GM19099 (cell line): ENCODE measurements around the gene ZBTB5.
A peak's percentile ranks its signal among the peaks of the same experiment; 100 is the strongest.

Experiments
- POLR2A ChIP-seq: IDR thresholded peaks from 3 replicates; pipeline ENCODE4 v1.6.1; 2011; ENCODE audit warnings: low read depth; ENCODE audit not compliant: insufficient read length; ENCODE audit errors: extremely low read depth

Gene ZBTB5

GRCh38 chr9:37465249-37466036 lies at the start of gene ZBTB5:
TSS of gene ZBTB5 (minus strand) at chr9:37465450. CDS start at chr9:37442551, 22,899 bp downstream.
- TF ChIP-seq POLR2A = peak; percentile 68

GRCh38 chr9:37514999-37515398 lies 49.7 kb upstream of the ZBTB5 start:
- TF ChIP-seq POLR2A = no peak

DNA sequence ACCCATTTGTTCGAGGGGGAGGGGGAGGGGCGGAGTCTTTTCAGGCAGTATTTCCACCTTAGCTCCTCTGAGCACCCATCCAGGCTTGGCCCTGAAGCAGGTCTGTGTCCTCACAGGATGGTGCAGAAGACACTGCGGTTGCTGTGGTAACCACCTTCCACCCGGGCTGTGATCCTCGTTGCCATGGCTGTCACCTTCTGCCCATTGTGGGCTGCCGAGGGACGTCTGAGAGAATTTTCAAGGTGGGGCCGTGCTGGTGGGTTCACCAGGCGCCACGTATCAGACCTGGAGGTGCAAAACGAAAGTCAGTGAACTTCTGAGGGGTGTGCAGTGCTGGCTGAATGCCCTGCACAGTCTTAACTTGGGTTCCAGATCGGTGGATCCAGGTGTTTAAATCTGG lies 47.2 kb upstream of the ZBTB5 start:
- no peak for TF ChIP-seq POLR2A

DNA sequence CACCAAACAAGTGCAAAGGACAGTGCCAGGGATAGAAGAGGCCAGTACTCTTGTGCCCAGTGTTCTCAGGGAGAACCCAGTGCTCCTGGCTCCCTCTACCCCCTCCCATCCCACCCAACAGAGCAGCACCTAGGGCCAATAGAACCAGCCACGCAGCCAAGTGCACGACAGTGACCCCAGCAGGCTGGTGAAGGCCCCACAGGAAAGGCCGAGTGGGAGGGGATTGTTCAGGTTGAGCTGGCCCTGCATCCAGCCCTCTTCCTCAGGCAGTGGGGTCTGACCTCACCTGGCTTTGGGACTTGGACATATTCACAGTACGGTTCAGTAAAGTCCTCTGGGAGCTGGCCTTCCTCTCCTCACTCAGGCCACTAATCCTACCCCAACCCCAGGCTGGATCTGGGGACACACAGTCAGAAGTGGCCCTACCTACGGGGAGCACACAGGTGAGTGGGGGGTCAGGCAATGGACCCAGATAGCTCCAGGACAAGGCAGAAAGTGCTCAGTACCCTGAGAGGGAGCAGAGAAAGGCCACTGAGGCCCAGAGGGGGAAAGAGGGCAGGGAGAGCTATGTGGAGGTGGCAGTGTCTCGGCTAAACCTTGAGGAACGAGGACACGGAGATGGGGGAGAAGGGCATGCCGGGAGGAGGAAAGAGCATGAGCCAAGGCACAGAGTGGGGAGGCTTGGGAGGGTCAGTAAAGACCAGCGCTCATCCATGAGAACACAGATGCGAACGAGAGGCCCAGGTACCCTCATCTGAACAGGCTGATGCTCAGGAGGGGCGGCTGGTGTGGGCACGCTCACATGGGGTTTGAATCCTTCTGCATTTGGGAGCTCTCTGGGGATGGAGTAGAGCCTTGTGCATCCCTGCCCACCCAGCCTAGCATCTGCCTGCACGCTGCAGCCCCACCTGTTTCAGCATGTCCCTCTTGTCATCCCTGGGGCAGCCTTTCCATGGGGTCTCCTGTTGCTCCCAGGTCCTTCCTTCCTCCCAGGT lies 46.1 kb upstream of the ZBTB5 start:
- TF ChIP-seq POLR2A = no peak

DNA sequence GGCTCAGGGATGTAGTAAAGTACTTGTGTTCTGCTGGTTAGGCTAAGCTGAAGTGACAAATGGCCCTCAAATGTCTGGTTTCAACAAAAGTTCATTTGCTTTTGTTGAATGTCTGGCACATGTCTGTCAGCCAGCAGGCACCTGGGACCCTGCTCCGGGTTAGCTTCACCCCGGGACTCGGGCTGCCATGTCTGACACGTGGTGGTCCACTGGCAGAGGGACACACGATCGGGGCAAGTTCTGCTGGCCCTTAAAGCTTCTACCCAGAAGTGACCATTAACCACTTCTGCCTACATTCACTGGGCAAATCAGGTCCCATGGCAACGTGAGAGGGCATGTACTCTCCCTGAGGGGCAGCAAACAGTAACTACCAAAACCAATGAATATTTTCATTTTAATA lies 44.3 kb upstream of the ZBTB5 start:
- TF ChIP-seq POLR2A = no peak

DNA sequence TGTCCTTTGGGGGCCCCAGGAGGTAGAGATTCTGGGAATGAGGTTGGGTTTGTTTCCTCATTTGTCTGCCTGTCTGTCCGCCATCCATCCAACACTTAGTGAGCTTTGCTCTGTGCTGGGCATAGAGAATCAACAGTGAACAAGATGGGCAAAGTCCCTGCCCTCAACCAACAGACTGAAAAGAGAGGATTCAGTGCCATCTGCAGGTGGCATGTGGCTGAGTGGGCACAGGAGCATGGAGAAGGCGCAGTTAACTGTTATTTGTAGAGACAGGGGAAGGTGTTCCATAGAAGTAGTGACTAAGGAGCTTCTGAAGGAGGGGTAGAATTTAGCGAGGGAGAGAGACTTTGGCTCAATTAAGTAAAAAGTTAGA lies 43.6 kb upstream of the ZBTB5 start:
- no peak for TF ChIP-seq POLR2A

GRCh38 chr9:37508135-37508833 lies 43.0 kb upstream of the ZBTB5 start:
- no peak for TF ChIP-seq POLR2A

DNA sequence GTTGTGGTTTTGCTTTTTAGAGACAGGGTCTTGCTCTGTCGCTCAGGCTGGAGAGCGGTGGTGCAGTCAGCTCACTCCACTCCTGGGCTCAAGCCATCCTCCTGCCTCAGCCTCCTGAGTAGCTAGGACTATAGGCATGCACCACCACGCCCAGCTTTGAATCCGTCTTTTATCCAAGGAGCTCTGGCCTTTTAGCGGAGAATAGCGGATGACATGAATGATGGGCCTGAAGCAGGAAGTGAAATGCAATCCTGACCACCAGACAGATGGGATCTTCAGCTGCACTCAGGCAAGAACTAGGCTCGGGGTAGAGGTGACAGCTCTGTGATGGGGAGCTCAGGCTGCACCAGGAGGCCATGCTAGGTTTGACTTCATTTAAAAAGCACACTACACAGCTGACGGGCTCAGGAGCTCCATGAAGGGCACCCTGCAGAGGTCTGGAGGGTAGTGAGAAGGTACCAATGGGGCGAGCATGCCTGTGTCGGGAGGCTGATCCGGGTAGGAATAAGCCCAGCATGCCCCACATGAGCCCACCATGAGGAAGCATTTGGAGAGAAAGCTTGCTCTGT lies 42.4 kb upstream of the ZBTB5 start:
- no peak for TF ChIP-seq POLR2A

DNA sequence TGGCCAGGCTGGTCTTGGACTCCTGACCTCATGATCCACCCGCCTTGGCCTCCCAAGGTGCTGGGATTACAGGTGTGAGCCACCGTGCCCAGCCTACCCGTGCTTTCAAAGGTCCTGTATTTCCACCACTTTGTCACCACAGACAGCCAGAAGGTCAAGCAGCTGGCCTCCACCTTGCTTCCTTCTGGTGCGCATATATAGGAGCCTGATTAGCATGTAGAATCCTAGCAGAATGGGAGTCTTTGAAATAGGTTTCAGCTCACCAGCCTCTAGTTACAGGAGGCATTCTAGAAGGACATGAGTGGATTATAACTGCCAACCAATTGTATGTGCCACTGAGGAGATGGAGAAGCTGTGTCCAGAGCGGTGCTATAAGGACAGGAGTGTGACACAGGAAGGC lies 39.4 kb upstream of the ZBTB5 start:
- TF ChIP-seq POLR2A = no peak

DNA sequence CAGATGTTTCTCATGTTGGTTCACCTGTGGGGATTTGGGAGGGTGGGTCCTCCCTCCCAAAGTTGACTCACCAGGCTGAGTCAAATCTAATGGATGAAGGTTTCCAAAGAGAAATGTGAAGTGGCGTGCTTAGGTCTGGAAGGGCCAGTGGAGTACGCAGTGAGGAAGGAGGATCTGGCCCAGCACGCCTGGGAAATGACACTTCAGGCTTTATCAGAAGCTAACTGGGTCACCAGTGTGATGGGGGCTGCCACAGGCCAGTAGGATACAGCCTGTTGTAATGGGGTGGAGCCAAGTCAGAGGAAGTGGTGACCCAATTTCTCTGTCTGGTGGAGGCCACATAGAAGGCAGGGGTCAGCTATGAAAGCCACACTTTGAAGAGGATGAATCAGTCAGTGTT lies 38.5 kb upstream of the ZBTB5 start:
- TF ChIP-seq POLR2A = no peak

GRCh38 chr9:37501957-37502596 lies 36.8 kb upstream of the ZBTB5 start:
- no peak for TF ChIP-seq POLR2A

DNA sequence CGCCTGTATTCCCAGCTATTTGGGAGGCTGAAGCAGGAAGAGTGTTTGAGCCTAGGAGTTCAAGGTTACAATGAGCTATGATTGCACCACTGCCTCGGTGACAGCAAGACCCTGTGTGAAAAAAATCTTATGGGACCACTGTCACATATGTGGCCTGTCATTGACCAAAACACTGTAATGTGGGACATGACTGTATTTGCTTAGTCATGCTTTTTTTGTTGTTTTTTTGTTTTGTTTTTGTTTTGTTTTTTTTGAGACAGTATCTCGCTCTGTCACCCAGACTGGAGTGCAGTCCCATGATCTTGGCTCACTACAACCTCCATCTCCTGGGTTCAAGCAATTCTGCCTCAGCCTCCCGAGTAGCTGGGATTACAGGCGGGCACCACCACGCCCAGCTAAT lies 34.0 kb upstream of the ZBTB5 start:
- TF ChIP-seq POLR2A = no peak

GRCh38 chr9:37498457-37498856 lies 33.2 kb upstream of the ZBTB5 start:
- TF ChIP-seq POLR2A = no peak

- no peak for TF ChIP-seq POLR2A
These were observed 32.1 kb upstream of the ZBTB5 start for GRCh38 chr9:37497320-37497719.
